ENCODE measurements around the gene DUSP10. TPM values are rescaled to one million over a fixed set of nuclear protein-coding genes. Genes with fewer than 3 reads are reported as not detected.

Gene DUSP10
- total RNA-seq, 2 experiments from 2014 or later = 10.8 to 12.9 TPM

DNA sequence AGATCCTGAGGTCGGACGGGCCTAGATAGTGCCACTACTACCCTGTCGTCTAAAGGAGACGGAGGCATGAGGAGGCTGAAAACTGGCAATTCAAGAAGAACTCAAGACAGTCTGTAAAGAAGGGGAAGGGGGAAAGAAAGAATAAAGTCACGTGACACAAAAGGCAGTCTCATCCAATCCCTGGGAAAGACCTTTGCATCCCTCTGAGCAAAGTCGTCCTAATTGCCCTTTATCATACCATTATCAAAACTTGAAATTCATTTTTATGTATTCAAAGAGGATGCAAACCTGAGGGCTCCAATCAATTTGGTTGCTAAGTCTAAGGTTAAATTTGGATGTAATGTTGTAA lies 2.2 kb downstream of the DUSP10 start:
- no peak for ATAC-seq
- TF ChIP-seq, protein P1, sequence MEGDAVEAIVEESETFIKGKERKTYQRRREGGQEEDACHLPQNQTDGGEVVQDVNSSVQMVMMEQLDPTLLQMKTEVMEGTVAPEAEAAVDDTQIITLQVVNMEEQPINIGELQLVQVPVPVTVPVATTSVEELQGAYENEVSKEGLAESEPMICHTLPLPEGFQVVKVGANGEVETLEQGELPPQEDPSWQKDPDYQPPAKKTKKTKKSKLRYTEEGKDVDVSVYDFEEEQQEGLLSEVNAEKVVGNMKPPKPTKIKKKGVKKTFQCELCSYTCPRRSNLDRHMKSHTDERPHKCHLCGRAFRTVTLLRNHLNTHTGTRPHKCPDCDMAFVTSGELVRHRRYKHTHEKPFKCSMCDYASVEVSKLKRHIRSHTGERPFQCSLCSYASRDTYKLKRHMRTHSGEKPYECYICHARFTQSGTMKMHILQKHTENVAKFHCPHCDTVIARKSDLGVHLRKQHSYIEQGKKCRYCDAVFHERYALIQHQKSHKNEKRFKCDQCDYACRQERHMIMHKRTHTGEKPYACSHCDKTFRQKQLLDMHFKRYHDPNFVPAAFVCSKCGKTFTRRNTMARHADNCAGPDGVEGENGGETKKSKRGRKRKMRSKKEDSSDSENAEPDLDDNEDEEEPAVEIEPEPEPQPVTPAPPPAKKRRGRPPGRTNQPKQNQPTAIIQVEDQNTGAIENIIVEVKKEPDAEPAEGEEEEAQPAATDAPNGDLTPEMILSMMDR (IDR thresholded peaks at IDR 0.05) = no peak
- H3K9me3 Mint-ChIP-seq = no peaks in the 10 kb centered on the region
- ChIA-PET POLR2A (interaction anchor here (0.9 to 5.0 kb wide), 5 partner anchors 29 to 299 kb away, joined by 3 to 52 read pairs (median 3); no protein-coding TSS in a partner anchor), CTCF (interaction anchor here (2.8 kb wide), 1 partner anchor 10 kb away, joined by 16 read pairs; no protein-coding TSS in a partner anchor)
- intact Hi-C loops (cut with micrococcal nuclease) = loop anchor here (2.0 to 10.0 kb wide), 5 partner anchors 27 to 268 kb away; no protein-coding TSS in a partner anchor
- peaks cover 44% of the 10 kb centered on the region for H3K36me3 Mint-ChIP-seq (ENCODE audit: low read depth)
- no peak overlapping the region for H3K4me3 Mint-ChIP-seq
- no peak overlapping the region for H3K27ac Mint-ChIP-seq
- H3K27me3 Mint-ChIP-seq = no peaks in the 10 kb centered on the region
- peaks cover 41% of the 10 kb centered on the region for H3K4me1 Mint-ChIP-seq (ENCODE audit: low read depth)
- no peak for DNase-seq

DNA sequence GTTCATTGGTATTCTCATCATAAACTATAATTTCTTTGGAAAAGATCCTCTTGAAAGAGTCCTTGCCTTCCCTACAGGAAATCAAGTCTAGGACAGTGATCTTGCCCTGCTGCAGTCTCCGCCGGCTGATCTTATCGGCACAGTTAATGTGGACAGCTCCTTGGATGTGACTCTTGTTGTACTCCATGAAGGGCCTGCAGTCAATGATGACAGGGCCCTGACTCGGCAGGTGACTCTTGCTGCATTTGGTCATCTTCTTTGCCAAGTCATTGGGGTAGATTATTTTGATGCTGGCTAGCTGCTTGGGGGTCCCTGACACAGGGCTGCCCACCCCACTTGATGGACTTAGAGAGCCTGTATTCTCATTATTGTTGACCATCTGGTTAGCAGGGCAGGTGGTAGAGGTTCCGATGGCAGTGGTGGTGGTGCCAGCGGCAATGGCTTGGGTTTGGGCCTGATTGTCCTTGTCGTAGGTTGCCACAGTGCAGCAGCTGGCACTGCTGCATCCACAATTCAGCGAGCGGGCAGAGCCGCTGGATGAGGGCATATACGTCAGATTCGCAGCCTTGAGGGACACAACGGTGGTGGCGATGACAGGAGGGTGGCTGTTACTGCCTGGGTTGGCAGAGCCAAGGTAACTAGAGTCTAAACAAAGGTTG lies 2.7 kb downstream of the DUSP10 start:
- no peak overlapping the region for H3K4me3 Mint-ChIP-seq
- H3K27ac Mint-ChIP-seq = no peak overlapping the region
- H3K9me3 Mint-ChIP-seq = no peaks in the 10 kb centered on the region
- TF ChIP-seq, protein P1 (IDR thresholded peaks at IDR 0.05) = no peak
- DNase-seq = no peak
- CTCF ChIA-PET = interaction anchor here (0.8 kb wide), 1 partner anchor 31 kb away, joined by 3 read pairs; no protein-coding TSS in a partner anchor
- H3K36me3 Mint-ChIP-seq (ENCODE audit: low read depth) = peaks cover 44% of the 10 kb centered on the region
- POLR2A ChIA-PET = interaction anchor here (0.9 to 1.5 kb wide), 2 partner anchors 62 to 299 kb away, joined by 3 to 4 read pairs; no protein-coding TSS in a partner anchor
- H3K27me3 Mint-ChIP-seq = no peaks in the 10 kb centered on the region
- intact Hi-C loops (cut with micrococcal nuclease) = no loop called here
- ATAC-seq = no peak
- peaks cover 43% of the 10 kb centered on the region for H3K4me1 Mint-ChIP-seq (ENCODE audit: low read depth)

DNA sequence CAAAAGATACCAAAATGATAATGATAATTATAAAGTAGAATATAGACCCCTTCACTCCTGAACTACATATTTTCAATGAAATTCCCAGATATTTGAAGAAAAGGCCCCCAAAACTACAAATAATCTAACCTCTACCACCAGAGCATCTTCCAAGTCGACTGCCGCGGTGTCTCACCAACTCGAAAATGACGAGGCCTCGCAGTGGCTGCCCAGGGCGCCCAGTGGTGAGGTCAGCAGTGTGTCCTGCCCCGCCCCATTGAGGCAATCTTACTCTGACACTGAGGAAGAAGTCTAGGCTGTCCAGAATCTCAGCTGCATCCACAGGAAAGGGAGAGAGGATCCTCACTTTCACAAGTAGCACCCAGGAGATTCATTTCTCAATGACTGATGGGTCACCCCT lies 5.2 kb downstream of the DUSP10 start:
- DNase-seq = no peak
- ATAC-seq = no peak
- H3K27me3 Mint-ChIP-seq = no peaks in the 10 kb centered on the region
- H3K4me3 Mint-ChIP-seq = no peak overlapping the region
- H3K4me1 Mint-ChIP-seq (ENCODE audit: low read depth) = peaks cover 49% of the 10 kb centered on the region
- intact Hi-C loops (cut with micrococcal nuclease) = no loop called here
- H3K27ac Mint-ChIP-seq = no peak overlapping the region
- no peaks in the 10 kb centered on the region for H3K9me3 Mint-ChIP-seq
- CTCF ChIA-PET = no interaction called here
- POLR2A ChIA-PET = no interaction called here
- TF ChIP-seq, protein P1 (IDR thresholded peaks at IDR 0.05) = no peak
- H3K36me3 Mint-ChIP-seq (ENCODE audit: low read depth) = peaks cover 53% of the 10 kb centered on the region

DNA sequence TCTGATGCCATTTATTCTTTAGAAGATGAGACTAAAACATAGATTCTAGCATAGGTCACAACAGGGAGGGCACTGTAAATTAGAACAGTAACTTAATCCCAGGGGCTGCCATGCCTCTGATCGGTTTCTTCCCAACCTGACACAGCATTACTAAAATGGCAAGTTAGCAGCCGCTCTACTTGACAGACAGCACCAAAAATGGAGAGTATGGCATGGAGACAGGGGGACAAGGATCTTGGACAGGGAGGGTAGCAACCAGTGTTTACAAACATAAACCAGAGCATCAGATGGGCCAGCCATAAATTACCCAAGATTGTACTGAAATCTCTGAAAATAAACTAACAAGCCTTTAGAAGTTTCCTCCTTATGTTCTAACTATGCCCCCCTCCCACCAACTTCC lies 5.9 kb downstream of the DUSP10 start:
- H3K4me1 Mint-ChIP-seq (ENCODE audit: low read depth) = peaks cover 49% of the 10 kb centered on the region
- CTCF ChIA-PET = no interaction called here

More for the DNA sequence above, 5.9 kb downstream of the DUSP10 start:
- Mint-ChIP-seq H3K27me3 (no peaks in the 10 kb centered on the region), H3K36me3 (ENCODE audit: low read depth) (peaks cover 53% of the 10 kb centered on the region), H3K27ac (no peak overlapping the region), H3K9me3 (no peaks in the 10 kb centered on the region), H3K4me3 (no peak overlapping the region)
- TF ChIP-seq, protein P1 (IDR thresholded peaks at IDR 0.05) = no peak
- no peak for ATAC-seq
- no peak for DNase-seq
- intact Hi-C loops (cut with micrococcal nuclease) = no loop called here
- POLR2A ChIA-PET = interaction anchor here (0.7 to 1.1 kb wide), 2 partner anchors 8 to 165 kb away, joined by 4 read pairs; no protein-coding TSS in a partner anchor
